Measurements from ENCODE around the gene PIP5K1C. TPM values are rescaled to one million over a fixed set of nuclear protein-coding genes. Genes with fewer than 3 reads are reported as not detected.

The PIP5K1C gene
- total RNA-seq, 1 experiment from 2014 or later = 26.9 TPM

DNA sequence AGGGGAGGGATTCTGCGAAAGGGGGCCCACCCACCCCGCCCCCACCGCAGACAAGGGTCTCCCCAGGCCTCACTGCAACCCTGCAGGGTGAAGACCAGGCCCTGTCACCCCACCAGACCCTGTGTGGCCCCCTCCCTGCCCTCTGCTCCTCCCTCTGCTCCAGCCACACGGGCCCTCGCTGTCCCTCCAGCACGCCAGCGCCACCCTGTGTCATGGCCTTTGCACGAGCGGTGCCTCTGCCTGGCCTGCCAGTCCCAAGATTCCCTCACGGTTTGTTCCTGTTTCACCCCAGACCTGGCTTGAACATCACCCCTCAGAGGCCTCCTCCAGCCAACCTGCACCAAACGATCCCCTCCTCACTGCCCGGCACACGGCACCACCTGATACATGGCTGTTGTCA is 27.3 kb downstream of the PIP5K1C start:
- ChIA-PET CTCF (no interaction called here), RAD21 (ENCODE audit: low non-redundant PET in 1 of 2, low total read pairs in 2 of 2, uncharacterized antibody in 2 of 2, unreplicated experiment in 2 of 2) (no interaction called here)

More for the DNA sequence above, 27.3 kb downstream of the PIP5K1C start:
- DNase-seq (ENCODE audit: low read depth, low spot score) (no peak), ATAC-seq (no peak)
- Histone ChIP-seq H2AFZ (ENCODE audit: low read depth, low read length, poor library complexity, severe bottlenecking) (no peak overlapping the region), H3K9me3 (ENCODE audit: control insufficient read depth in 1 of 2, insufficient read depth in 1 of 2, low read depth in 1 of 2, low read length in 2 of 2) (no peaks in the 10 kb centered on the region), H3K27me3 (ENCODE audit: insufficient read depth, low read length) (no peaks in the 10 kb centered on the region), H3K4me2 (ENCODE audit: low read length) (no peak overlapping the region), H3K4me1 (ENCODE audit: control insufficient read depth in 1 of 2, insufficient read depth in 2 of 2, low read length in 2 of 2) (no peaks in the 10 kb centered on the region), H3K27ac (ENCODE audit: low read depth, low read length) (no peak overlapping the region), H3K4me3 (replicated peaks in 1 of 2; ENCODE audit: low read depth in 1 of 2, low read length in 2 of 2) (no peak overlapping the region), H3K9me2 (ENCODE audit: insufficient read depth) (no peaks in the 10 kb centered on the region), H3K79me2 (ENCODE audit: insufficient read depth, low read length) (no peaks in the 10 kb centered on the region; the same call in 1 of the 2 replicates), H3K36me3 (ENCODE audit: control insufficient read depth in 1 of 2, insufficient read depth in 2 of 2, low read length in 2 of 2) (no peaks in the 10 kb centered on the region), H3K9ac (ENCODE audit: low read length) (no peak overlapping the region), H4K20me1 (ENCODE audit: insufficient read depth) (no peaks in the 10 kb centered on the region)
- POLR2A ChIA-PET = no interaction called here
- intact Hi-C loops (cut with micrococcal nuclease) = no loop called here
- TF ChIP-seq ELF1 (IDR thresholded peaks at IDR 0.05; ENCODE audit: borderline replicate concordance, low read depth) (no peak), SIN3A (IDR thresholded peaks at IDR 0.05; ENCODE audit: low read depth) (no peak), CTCF (IDR thresholded peaks at IDR 0.05 in 2 of 3, conservative IDR thresholded peaks at IDR 0.05 in 1 of 3; ENCODE audit: borderline replicate concordance in 1 of 3, insufficient read depth in 1 of 3, low read depth in 2 of 3, low read length in 2 of 3) (no peak), EZH2phosphoT487 (IDR thresholded peaks at IDR 0.05; ENCODE audit: borderline replicate concordance) (no peak), YY1 (IDR thresholded peaks at IDR 0.05; ENCODE audit: extremely low read depth, insufficient replicate concordance, low read depth, low read length) (no peak), ATF3 (IDR thresholded peaks at IDR 0.05) (no peak), MAX (IDR thresholded peaks at IDR 0.05) (no peak), SP1 (IDR thresholded peaks at IDR 0.05; ENCODE audit: low read depth) (no peak), SRF (IDR thresholded peaks at IDR 0.05; ENCODE audit: low read depth) (no peak), CBX3 (IDR thresholded peaks at IDR 0.05; ENCODE audit: low read depth) (no peak), ZFX (IDR thresholded peaks at IDR 0.05) (no peak), EGR1 (IDR thresholded peaks at IDR 0.05; ENCODE audit: low read depth) (no peak), EZH2 (IDR thresholded peaks at IDR 0.05) (no peak)
- TF ChIP-seq, protein P1, sequence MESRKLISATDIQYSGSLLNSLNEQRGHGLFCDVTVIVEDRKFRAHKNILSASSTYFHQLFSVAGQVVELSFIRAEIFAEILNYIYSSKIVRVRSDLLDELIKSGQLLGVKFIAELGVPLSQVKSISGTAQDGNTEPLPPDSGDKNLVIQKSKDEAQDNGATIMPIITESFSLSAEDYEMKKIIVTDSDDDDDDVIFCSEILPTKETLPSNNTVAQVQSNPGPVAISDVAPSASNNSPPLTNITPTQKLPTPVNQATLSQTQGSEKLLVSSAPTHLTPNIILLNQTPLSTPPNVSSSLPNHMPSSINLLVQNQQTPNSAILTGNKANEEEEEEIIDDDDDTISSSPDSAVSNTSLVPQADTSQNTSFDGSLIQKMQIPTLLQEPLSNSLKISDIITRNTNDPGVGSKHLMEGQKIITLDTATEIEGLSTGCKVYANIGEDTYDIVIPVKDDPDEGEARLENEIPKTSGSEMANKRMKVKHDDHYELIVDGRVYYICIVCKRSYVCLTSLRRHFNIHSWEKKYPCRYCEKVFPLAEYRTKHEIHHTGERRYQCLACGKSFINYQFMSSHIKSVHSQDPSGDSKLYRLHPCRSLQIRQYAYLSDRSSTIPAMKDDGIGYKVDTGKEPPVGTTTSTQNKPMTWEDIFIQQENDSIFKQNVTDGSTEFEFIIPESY (IDR thresholded peaks at IDR 0.05; ENCODE audit: extremely low read depth, insufficient replicate concordance, low read length) = no peak
- no TSS peak for BruUV-seq (replicated peaks)
